ENCODE measurements around the gene ACAN.
A peak's percentile ranks its signal among the peaks of the same experiment; 100 is the strongest.

Gene ACAN

DNA sequence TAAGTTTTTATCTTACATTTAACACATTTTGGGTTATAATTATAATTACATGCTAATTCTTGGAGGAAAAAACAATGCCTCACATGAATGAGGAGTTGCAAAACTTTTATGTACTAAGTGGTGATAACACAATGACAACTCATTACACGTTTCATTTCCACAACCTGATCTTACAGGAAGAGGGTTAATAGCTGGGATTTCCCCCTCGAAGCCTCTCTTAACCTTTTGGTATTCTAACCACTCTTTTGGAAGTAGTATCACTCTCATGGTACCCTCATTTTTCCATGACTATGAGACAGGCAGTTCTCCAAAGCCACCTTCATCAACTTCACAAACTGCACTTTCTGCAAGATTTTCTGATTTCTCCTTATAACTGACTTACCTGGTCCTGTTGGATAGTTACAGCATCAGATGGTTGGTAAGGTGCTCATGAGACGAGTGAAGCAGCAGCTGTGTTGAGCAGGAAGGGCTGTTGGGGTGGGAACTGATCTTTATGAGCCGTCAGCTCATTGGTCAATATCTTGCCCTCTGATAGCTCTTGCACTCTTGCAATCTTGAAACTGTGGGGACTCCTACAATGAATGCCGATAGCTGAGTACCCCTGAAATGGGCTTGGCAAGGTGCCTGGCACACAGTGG is 41.6 kb downstream of the ACAN start:
- DNase-seq: no peak

DNA sequence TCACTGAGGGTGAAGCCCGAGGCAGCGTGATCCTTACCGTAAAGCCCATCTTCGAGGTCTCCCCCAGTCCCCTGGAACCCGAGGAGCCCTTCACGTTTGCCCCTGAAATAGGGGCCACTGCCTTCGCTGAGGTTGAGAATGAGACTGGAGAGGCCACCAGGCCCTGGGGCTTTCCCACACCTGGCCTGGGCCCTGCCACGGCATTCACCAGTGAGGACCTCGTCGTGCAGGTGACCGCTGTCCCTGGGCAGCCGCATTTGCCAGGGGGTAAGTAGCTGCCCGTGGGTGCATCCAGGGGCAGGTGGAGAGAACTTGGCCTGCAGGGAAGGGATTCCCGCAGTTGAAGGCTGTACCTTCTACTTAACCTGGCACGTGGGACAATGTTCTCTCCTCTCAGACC is 42.4 kb downstream of the ACAN start:
- no peak for DNase-seq

DNA sequence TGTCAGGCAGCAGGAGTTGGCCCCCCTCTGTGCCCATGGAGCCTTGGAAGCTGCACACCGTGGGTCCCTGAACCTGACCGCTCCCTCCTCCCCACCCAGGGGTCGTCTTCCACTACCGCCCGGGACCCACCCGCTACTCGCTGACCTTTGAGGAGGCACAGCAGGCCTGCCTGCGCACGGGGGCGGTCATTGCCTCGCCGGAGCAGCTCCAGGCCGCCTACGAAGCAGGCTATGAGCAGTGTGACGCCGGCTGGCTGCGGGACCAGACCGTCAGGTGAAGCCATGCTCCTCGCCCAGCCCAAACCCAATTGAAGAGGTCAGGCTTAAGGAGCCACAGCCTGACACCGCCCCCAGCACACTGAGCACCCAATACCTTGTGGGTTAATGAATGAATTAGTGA is 43.9 kb downstream of the ACAN start:
- DNase-seq: no peak

DNA sequence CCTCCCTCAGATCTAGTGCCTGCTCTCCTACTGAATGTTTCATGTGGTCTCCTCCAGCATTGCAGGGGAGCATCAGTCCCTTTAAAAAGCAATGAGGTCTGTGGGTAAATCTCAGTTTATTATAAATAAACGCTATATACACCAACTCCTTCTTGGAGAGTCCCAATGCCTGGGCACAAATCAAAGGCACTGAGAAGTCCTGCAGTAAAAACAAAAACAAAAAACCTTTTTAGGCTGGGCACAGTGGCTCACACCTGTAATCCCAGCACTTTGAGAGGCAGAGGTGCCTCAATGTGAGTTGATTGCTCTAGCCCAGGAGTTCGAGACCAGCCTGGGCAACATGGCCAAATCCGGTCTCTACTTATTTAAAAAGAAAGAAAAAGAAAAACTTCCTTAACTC is 45.0 kb downstream of the ACAN start:
- no peak for DNase-seq

DNA sequence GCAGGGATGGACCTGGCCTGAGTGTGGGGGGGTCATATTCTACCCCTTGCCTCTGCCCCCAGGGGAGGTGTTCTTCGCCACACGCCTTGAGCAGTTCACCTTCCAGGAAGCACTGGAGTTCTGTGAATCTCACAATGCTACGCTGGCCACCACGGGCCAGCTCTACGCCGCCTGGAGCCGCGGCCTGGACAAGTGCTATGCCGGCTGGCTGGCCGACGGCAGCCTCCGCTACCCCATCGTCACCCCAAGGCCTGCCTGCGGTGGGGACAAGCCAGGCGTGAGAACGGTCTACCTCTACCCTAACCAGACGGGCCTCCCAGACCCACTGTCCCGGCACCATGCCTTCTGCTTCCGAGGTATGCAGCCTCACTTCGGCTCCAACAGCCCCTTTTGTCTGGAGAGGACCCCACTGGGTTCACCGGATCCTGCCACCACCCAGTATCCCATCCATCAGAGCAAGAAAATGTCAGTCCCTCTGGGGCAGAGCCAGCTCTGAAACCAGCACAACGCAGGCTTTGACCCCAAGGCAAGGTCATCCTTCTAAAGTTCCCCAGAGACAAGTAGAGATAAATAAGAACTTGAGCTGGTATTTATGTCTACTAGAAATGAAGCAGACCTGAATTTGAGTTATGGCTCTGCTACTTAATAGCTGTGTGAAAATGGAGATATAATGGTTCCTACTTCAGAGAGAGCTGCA is 46.3 kb downstream of the ACAN start:
- no peak for DNase-seq

DNA sequence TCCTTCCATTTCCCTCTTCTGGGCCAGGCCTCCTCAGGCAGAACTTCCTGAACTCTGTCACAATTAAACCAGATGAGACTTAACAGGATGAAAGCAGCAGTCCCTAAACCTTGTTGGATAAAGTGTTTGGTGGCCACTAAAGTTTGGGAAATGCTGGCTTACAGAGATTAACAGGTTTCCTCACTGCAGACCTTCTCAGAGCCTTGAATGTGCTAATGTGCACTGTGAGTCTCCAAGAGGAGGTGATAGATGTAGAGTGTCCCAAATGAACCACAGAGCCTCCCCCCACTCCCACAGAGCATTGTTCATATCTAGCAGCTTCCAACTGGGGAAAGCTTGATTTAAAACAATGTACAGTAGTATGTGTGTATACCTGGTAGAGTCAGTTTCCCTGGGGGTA is 49.2 kb downstream of the ACAN start:
- DNase-seq: no peak

DNA sequence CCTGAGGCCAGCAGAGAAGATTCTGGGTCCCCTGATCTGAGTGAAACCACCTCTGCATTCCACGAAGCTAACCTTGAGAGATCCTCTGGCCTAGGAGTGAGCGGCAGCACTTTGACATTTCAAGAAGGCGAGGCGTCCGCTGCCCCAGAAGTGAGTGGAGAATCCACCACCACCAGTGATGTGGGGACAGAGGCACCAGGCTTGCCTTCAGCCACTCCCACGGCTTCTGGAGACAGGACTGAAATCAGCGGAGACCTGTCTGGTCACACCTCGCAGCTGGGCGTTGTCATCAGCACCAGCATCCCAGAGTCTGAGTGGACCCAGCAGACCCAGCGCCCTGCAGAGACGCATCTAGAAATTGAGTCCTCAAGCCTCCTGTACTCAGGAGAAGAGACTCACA is 55.7 kb downstream of the ACAN start:
- no peak for DNase-seq

DNA sequence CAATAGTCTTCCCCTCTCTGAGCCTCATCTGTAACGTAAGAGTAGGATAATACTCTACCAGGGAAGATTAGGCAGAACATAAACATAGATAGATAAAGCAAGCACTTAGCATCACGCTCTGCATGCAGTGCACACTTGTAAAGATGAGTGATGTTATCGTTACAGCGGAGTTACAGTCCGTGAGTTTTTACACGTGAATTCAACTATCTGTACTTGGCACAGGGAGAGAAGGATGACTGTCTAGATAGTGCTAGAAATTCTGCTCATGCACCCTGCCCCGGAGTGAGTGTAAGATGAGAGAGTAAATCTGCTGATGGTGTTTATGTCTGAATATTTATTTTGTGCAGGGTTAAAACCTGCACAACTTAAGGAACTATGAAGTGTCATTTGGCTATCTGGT is 56.3 kb downstream of the ACAN start:
- DNase-seq: no peak

DNA sequence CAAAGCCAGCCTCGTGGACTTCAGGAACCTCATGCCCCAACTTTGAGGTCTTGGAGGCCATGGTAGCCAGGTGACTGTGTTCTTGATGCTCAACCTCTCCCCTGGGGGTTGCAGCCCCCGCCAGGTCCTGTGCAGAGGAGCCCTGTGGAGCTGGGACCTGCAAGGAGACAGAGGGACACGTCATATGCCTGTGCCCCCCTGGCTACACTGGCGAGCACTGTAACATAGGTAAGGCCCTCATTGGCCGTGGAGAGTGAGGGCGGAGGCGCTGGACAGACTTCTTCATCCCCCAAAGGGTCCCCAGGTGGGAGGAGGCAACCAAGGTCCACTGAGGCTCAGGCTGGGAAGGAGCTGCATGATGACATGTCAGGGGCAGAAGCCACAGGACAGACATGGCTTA is 57.0 kb downstream of the ACAN start:
- no peak for DNase-seq

DNA sequence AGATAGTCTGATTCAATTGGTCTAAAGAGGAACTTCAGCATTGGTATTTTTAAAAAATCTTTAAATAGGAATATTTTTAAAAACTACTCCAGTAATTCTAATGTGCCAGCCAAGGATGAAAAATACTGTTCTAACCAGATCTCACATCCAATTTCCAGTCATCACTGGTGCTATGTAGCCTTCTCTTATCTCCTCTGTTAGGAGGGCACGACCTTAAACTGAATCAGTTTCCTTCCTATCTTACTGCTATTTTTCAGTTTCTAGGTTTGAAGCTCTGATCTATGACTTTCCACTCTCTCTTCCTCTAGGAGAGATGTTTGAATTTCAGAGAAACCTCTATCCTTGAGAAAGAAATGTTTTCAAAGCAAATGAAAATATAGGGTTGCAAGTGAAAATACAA is 60.2 kb downstream of the ACAN start:
- DNase-seq: no peak

DNA sequence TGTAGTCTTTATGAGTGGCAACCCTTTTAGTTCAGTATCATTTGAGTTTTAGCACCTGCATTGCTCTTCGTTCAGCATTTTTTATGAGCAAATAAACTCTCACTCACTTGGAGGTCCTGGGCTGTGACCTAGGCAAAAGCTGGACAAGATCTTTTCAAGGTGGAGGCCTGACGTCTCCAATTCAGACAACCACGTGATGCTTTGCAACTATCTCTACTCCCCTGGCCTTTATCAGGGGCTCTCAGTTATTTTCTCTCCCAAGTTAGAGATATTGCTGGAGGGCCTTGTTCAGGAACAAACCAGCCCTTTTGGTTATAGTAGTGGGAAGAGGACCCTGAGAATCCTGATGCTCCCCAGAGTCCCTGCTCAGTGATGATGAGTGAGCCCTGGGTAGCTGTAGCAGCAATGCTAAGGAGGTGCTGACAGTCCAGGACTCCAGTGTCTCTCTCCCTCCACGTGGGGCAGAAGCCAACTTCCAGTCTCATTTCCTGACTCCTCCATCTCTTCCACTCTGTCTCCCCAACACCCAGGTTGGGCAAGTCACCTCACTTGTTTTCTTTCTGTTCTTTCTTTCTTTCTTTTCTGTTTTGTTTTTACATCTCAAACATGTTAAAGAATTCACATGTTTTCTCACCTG is 61.7 kb downstream of the ACAN start:
- DNase-seq: no peak

DNA sequence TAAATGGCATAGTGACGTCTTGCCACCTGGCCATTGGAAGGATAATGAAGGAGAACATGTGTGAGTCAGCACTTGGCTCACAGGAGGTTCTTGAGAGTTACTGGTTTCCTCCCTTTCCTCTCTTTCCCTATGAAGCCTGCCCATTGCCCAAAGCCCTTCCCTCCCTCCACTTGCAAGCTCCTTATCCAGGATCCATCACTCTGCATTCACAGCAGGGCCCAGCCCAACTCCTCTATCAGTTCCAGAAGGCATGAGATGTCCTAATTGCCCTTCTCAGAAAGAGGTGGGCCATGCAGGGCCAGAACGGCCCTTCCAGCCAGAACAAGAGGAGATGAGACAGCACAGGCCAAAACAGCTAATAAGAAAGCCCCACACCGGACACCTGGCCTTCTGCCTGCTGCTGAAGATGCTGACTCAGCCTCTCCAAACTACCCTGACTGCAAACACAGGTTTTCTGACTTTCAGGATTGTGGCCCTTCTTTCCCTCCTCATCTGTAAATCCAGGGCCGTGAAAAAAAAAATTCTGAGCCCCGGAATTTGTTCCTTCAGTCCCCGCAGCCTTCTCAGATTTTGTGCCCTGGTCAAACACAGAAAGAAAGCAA is 62.4 kb downstream of the ACAN start:
- no peak for DNase-seq

DNA sequence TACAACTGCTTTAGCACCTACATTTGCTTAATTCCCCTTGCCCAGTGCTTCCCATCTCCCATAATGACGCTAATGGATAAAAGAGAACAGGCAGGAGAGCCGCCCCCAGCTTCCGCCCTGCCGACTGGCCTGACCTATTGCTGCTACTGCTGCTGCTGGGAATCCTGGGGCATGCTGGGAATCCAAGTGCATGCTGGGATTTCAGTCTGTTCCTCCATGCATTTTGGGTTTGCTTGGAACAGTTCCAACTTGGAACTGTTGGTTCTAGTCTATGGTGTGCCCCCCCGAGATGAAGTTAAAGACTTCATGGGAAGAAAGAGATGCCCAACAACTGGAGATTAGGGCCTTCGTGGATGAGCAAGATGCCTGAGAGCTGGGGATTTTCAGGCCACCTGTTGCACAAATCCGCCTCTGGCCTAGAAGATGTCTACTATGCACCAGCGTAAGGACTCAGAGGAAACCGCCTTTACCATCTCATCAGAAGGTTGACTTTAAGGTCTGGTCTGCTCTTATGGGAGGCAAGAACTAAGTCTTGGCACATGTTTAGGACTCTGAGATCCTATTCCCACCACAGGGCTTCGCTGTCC is 63.2 kb downstream of the ACAN start:
- DNase-seq: no peak

DNA sequence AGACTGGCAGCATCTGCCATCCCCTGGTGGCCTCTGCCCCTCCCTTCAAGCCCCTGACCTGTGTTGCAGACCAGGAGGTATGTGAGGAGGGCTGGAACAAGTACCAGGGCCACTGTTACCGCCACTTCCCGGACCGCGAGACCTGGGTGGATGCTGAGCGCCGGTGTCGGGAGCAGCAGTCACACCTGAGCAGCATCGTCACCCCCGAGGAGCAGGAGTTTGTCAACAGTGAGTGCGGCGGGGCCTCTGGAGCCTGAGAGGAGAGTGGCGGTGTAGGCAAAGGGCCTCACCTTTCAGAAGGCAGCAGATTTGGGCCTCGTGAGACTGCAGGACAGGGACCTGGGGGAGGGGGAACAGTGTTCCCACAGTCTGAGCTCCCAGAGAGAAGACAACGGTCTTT is 68.1 kb downstream of the ACAN start:
- no peak for DNase-seq

DNA sequence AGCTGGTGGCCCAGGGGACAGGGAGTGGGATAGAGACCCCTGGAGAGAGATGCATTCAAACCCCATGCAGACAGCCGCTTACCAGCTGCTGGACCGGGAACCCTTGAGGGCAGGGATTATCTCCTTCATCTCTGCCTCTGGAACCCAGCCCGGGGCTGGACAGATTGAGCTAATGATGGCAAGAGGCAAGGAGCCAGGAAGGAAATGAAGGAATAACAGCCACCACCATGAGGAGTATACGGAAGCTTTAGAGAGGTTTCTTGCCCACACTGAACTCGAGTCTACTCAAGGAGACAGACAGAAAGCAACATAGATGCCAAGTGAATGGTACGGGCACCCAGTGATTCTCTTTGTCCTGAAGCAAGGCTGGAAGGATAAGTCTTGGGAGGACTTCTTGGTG is 68.9 kb downstream of the ACAN start:
- no peak for DNase-seq

DNA sequence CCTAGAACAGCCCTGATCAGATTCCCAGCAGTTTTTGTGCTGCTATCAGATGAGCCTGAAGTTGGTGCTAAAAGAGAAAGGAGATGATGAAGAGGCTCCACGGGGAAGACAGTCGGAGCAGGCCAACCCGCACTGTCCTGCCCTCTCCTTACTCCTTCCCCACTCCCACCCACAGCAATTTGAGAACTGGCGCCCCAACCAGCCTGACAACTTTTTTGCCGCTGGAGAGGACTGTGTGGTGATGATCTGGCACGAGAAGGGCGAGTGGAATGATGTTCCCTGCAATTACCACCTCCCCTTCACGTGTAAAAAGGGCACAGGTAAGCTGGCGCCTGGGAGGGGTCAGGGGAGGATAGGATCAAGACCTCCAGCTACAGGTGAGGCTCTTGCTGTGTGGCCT is 69.5 kb downstream of the ACAN start:
- DNase-seq: no peak

DNA sequence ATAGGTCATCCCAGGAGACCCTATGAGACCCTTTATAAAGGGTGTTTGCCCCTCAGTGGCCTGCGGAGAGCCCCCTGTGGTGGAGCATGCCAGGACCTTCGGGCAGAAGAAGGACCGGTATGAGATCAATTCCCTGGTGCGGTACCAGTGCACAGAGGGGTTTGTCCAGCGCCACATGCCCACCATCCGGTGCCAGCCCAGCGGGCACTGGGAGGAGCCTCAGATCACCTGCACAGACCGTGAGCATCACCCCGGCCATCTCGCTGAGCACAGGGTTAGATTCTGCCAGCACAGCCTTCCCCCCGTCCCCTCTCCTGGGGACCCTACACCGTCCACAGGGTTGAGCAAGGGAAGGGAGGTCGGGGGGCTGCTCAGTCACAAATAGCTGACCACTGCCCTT is 70.5 kb downstream of the ACAN start:
- no peak for DNase-seq

DNA sequence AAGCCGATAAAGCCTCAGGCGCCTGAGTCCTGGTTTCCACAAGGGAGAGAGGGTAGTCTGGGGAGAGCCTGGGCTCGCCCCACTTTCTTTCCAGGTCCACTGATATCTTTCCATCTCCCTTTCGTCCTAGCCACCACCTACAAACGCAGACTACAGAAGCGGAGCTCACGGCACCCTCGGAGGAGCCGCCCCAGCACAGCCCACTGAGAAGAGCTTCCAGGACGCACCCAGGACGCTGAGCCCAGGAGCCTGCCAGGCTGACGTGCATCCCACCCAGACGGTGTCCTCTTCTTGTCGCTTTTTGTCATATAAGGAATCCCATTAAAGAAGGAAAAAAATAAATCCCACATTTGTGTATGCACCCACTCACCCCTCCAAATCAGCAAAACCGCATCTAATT is 71.0 kb downstream of the ACAN start:
- DNase-seq: no peak

DNA sequence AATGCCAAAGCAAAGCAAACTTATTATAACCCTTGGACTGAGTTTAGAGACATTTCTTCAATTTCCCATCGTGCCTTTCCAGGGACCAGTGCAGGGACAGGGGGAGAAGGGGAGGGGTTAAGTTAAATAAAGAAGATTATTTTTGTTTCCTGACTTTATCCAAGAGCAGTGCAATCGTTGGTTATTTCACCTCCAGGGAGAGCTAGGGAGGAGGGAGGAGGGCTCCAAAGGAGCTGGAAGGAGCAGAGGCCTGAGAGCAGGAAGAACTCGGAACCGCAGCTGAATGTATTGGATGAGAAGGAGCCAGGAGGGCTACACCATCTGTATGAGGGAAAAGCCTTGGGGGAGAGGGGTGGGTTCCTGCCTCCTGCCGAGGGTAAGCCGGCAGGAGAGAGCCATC is 71.4 kb downstream of the ACAN start:
- no peak for DNase-seq

DNA sequence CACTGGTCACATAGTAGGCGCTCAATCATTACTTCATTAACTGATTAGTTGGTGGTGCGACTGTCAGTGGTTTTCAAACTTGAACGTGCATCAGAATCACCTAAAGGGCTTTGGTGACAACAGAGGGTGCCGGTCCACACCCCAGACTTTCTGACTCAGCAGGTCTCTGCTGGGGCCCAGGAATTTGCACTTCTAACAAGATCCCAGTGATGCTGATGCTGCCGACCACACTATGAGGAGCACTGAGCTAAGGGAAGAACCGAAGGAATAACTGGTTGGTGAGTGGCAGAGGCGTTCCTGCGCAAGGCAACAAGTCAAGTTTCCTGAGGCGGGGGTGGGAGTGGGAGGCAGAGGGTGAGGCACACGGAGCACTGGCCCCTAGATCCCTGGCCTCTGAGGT is 73.3 kb downstream of the ACAN start:
- DNase-seq: no peak

DNA sequence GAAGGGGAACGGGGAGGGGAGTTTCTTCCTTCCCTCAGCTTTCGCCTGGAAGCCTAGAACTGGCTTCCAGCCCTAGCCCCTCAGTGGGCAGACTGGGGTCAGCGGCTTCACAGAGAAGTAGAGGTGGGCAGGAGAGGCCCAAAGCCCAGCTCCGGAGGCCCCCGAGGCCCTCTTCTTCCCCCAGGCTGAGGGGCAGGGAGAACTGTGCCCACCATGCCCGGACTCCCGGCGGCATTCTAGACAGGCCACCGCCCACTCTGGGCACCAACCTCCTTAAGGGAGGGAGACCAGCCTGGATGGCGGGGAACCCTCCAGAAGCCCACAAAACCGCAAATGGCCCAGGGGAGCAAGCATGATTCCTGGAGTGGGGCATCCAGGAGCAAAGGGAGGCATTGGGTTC is 74.2 kb downstream of the ACAN start:
- DNase-seq: no peak

DNA sequence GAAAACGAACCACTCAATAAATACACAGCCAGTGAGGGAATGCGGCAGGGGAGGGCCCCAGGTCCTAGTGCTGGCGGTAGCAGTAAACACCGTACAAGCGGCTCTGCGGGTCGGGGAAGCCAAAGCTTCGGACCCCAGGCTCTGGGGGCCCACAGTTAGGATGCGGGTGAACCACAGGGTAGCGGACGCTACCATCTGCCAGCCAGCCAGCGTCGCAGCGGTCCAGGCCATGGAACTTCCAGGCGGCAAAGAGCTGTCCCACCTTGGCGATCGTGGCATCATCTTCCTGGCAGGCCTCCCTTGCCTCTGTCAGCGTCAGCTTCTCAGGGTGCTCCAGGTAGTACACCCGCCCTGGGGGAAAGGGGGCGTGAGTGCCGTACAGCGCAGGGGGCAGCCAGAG is 74.7 kb downstream of the ACAN start:
- no peak for DNase-seq

DNA sequence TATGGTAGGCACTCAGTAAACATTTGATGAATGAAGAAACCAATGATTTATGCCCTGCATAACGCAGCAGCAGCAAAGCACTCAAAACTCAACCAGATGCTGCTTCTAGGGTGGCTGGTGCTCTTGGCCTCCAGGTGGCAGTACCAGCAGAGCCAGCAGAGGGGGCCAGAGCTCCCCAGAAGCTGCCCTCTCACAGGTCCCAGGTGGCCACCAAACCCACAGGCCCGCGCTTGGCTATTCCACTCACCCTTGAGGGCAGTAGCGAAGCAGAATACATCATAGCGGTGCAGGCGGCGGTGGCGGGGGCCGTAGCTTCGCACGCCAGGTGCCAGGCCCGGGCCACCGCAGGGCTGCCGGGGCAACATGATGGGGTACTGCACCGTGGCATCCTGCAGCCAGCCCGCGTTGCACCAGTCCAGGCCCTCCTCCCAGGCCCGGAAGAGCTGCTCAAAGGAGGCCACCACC is 75.5 kb downstream of the ACAN start:
- peak; percentile 31 for DNase-seq

Data from activated CD8-positive, alpha-beta memory T cell treated with anti-CD3 and anti-CD28 coated beads, Interleukin-2, amount 50 U/mL, for 4 hours (primary cell).